Stimulated activated CD4-positive, alpha-beta T cell treated with anti-CD3 and anti-CD28 coated beads, Interleukin-1b, Interleukin-23, amount 100 ng/mL, for 48 hours (primary cell): ENCODE data around the gene LDLR.

Experiments used
- DNase-seq: peaks from one replicate; pipeline ENCODE4 v3.0.0-alpha.2; 2020

Gene LDLR

DNA sequence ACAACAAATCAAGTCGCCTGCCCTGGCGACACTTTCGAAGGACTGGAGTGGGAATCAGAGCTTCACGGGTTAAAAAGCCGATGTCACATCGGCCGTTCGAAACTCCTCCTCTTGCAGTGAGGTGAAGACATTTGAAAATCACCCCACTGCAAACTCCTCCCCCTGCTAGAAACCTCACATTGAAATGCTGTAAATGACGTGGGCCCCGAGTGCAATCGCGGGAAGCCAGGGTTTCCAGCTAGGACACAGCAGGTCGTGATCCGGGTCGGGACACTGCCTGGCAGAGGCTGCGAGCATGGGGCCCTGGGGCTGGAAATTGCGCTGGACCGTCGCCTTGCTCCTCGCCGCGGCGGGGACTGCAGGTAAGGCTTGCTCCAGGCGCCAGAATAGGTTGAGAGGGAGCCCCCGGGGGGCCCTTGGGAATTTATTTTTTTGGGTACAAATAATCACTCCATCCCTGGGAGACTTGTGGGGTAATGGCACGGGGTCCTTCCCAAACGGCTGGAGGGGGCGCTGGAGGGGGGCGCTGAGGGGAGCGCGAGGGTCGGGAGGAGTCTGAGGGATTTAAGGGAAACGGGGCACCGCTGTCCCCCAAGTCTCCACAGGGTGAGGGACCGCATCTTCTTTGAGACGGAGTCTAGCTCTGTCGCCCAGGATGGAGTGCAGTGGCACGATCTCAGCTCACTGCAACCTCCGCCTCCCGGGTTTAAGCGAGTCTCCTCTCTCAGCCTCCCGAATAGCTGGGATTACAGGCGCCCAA is at the start of gene LDLR:
Gene LDLR, plus strand, starts transcription at position 210 of the 760 bp plus-strand sequence. Its CDS starts 86 bp downstream, at position 296.
- DNase-seq = peak; percentile 88

DNA sequence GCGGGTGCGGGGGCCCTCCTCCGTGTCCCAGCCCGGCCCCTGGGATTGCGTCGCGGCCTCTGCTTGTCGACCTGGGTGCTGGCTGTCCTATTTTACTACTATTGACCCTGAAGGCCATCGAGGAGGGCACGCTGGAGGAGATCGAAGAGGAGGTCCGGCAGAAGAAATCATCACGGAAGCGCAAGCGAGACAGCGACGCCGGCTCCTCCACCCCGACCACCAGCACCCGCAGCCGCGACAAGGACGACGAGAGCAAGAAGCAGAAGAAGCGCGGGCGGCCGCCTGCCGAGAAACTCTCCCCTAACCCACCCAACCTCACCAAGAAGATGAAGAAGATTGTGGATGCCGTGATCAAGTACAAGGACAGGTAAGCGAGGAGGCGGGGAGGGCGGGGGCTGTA is 48.1 kb upstream of the LDLR start:
- DNase-seq = no peak

DNA sequence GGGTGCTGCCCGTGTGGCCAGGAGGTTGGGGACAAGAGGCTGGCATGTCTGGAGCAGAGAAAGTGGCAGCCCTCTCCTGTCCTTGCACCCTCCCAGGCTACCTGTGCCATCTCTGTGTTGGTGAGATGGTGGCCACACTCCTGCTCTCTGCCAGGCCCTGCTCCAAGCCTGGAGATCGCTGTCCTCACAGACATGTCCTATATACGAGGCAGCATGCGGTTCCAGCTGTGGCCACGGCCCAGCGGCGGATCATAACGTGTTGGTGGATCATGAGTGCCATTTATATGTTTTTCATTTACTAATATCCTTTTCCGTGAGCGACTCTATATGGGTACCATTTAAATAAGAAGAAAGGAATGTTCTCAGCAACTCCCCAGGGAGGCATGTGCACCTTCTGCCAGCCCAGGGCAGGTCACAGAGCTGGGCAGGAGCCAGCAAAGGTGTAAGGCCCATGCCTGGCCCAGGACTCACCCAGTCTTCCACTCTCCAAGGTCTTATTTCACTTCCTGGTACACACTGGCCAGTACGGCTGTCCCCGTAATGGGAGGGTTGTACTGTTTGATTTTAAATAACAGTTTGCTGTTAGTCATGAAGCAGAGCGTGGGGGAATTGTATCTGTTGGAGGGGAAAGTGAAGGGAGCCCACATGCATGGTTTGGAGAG is 47.2 kb upstream of the LDLR start:
- DNase-seq = no peak

DNA sequence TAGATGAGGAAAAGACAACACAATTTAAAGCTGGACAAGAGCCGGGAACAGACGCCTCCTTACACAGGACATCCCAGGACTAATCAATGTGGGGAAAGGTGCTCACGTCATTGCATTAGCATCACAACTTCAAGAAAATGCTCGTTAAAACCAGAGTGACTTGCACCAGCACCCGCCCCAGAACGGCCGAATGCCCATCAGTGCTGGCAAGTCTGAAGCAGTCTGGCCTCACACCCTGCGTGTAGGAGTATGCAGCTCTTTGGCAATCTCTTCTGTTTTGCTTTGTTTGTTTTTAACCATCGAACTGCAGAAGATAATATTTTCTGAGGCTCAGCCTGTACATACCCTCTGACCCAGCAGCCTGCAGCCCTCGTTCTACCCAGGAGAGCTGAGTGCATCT is 44.8 kb upstream of the LDLR start:
- DNase-seq = no peak

DNA sequence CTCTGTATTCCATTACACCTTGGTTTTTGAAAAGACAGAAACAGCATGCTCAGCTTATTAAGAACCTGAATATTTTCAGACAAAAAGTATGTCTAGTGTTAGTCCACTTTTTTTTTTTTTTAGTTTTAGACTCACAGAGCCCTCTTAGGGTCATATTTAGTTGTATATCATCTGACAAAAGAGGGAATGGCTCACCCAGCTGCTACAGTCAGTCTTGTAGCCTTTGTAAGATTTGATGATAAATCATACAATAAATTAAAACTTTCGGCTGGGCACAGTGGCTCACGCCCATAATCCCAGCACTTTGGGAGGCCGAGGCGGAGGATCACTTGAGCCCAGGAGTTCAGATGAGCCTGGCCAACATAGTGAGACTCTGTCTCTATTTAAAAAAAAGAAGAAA is 43.7 kb upstream of the LDLR start:
- DNase-seq = no peak

DNA sequence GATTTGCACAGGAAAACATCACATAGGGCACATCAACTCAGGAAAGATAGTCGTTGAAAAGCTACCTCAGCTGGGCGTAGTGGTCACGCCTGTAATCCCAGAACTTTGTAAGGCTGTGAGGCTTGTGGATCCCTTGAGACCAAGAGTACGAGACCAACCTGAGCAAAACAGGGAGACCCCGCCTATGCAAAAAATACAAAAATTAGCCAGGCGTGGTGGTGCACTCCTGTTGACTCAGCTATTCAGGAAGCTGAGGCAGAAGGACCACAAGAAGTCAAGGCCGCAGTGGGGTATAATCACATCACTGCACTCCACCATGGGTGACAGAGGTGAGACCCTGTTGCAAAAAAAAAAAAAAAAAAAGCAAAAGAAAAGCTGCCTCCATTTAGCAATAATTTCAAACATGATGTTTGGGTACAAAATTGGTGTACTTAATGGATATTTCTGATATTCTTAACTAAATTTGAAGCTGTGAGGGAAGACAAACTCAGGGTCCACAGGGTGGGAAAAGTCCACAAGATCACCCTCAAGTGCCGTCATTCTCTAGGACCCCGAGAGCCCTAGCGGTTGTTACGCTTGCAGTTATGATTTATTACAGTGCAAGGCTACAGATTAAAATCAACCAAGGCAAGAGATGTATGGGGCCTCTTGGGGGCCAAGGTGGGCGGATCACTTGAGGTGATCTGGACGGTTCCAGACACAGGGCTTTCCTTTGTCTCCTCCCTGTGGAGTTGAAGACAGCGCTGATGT is 42.5 kb upstream of the LDLR start:
- no peak for DNase-seq

DNA sequence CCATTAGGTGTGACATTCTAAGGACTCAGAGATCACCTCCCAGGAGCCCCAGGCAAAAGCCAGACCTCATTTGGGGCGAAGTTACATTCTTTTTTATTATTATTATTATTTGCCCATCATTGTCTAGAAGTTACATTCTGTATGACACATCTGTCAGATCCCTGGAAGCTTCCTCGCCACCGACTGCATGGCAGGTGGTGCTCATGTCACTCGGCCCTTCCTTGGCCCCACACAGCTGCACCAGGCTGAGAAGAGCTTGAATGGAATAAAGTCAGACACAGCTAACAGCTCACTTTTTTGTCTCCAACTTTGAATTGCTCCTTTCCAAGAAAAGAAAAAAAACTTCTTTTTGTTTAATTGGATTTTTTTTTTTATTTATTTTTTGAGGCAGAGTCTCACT is 41.4 kb upstream of the LDLR start:
- DNase-seq = no peak

DNA sequence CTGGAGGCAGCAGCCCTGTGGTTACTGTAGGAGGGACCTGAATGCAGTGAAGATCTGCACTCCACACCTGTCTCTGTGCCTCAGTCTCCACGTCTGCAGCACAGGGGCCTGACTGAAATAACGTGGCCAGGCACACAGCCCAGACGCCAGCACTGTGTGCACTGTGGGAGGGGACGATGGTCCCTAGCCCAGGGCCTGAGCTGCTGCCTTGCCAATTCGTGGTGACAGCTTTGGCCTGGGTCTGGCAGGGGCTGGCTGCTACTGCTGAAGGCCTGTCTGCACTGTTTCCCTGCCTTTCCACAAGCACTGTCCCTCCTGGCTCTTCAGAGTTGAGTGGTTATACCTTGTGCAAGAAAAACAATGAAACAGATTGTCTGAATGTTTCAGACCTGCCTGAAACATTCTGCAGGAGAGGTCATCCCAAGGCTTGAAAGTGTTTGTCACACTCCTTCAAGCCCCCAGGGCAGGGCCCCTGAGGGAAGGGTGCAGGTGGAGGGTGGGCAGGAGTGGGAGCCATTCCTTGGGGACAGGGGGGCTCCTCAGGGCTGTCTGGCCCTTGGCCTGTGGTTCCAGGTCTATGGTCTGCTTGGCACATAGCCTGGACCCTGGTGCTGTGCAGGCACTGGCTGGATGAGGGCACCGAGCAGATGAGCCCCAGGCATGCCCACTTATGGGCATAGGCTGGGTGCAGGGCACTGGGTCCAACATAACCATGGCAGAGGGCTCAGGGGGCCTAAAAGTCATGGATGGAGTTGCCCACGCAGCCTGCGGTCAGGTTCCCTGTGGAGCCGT is 38.7 kb upstream of the LDLR start:
- no peak for DNase-seq

DNA sequence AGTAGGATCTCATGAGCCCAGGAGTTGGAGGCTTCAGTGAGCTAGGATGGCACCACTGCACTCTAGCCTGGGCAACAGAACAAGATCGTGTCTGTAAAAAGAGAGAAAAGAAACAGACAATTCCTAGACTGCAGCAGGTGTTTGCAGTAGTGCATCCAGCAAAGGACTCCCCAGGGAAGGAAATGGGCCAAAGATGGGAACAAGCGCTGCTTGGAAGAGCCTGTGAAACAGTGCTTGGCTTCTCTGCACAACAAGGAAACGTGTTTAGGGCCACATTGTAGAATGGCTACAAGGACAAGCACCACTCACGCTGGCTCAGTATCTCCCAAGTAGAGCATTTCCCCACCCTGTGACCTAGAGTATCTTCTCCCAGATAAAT is 35.5 kb upstream of the LDLR start:
- no peak for DNase-seq

DNA sequence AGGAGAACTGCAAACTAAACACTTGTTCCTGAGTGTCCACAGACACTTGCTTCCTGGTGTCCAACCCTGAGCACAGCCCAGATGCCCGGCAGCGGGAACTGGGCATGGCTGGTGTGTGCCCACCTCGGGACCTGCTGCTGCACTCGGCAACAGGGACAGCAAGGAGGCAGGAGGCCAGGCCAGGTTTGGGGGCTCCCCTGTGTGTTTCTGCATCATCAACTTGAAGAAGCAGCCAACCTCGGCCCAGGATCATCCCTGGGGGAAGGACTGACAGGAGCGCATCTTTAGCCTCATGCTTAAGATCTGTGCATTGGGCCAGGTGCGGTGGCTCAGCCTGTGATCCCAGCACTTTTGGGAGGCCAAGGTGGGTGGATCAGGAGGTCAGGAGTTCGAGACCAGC is 35.1 kb upstream of the LDLR start:
- DNase-seq = no peak

DNA sequence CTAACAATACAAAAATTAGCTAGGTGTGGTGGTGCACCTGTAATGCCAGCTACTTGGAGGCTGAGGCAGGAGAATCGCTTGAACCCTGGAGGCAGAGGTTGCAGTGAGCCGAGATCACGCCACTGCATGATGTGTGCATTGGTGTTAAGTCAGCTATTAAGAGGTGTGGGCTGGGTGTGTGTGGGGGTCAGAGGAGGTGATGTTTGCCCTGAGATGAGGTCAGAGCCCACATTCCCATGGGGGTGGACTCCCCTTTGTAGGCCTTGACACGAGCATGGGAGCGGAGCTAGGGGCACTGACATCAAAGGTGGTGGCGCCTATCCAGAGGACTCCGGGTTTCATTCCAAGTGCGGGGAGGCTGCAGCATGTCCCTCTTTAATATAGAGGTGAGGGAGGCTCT is 34.6 kb upstream of the LDLR start:
- DNase-seq = no peak

DNA sequence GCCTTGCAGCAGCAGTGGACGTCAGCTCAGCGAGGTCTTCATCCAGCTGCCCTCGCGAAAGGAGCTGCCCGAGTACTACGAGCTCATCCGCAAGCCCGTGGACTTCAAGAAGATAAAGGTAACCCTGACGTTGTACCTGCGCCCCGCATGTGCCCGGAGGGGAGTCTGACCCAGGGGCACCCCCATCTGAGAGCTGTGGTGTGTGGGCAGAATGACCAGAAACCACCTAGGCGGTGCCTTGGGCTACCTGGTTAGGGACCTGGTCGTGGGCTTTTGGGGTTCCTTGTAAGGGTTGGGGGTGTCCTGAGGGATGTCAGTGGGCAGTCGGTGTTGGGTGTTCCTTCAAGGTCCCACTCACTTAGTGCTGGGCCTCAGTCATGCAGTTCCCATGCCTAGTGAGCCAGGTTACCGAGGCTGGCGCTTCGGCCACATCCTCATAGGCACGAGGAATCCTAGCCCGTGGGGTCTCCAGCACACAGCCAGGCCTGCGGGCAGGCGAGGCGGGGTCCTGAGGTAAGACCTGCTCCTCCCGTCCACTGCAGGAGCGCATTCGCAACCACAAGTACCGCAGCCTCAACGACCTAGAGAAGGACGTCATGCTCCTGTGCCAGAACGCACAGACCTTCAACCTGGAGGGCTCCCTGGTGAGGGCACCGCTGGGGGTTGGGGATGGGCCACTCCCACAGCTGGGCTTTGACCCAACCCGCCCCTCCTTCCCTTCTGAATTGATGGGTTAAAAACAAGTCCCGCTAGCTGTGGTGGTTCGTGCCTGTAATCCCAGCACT is 30.8 kb upstream of the LDLR start:
- no peak for DNase-seq

DNA sequence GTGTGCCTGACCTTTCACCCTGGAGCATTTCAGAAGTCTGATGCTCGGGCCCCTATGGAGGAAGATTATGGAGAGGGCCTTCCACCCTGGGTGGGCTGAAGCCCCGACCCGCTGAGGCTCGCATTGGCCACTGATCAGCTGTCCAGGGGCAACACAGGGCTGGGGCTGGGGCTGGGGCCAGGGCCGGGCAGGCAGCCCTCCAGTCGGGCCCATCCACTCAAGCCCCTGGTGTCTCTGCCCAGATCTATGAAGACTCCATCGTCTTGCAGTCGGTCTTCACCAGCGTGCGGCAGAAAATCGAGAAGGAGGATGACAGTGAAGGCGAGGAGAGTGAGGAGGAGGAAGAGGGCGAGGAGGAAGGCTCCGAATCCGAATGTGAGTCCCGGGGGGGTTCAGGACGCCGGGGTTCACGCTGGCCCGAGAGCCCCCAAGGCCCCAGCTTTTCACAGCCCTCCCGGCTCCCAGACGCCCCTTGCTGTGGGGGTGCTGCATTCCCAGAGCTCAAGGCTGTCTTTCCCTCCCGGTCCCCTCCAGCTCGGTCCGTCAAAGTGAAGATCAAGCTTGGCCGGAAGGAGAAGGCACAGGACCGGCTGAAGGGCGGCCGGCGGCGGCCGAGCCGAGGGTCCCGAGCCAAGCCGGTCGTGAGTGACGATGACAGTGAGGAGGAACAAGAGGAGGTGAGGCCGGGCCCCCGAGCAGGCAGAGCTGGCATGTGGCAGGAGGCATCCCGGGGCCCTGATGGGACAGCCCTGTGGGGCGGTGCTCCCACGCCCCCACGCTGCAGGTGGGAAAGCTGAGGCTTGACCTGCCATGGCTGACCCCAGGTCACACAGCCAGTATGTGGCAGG is 29.5 kb upstream of the LDLR start:
- DNase-seq = no peak

DNA sequence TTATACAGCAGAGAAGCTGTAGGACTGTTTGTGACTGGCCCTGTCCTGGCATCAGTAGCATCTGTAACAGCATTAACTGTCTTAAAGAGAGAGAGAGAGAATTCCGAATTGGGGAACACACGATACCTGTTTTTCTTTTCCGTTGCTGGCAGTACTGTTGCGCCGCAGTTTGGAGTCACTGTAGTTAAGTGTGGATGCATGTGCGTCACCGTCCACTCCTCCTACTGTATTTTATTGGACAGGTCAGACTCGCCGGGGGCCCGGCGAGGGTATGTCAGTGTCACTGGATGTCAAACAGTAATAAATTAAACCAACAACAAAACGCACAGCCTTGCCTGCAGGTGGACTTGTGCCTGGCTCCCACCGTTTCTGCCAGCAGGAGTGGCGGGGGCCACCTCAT is 27.3 kb upstream of the LDLR start:
- no peak for DNase-seq

DNA sequence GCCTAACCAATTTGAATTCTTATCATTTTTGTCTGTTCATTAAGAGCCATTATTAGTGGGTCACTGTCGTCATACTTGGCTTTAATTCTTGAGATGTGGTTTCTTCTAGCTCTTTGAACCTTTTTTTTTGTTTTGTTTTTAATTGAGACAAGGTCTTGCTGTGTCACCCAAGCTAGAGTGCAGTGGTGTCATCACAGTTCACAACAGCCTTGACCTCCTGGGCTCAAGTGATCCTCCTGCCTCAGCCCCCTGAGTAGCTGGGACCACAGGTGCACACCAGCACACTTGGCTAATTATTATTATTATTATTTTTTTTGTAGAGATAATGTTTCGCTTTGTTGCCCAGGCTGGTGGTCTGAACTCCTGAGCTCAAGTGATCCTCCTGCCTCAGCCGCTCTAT is 25.8 kb upstream of the LDLR start:
- no peak for DNase-seq

DNA sequence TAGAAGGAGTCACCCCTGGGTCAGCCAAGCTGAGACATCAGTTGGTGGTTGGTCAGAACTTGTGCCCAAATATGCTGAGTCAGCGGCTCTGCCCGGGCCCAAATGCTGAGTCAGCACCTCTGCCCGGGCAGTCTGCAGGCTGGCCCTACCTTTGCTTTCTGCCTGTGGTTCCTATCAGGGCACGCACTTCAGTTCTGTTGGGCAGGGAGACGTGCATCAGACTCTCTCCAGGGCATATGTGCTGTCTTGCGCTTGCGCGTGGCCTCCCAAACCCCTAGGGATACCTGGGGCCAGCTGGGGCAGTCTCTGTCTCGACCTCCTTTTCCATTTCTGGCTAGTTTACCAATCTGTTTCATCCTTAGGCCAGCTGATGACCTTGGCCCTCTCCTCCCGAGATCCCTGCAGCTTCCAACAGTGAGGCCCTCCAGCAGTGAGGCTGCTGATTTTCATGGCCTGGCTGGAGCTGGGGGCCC is 24.4 kb upstream of the LDLR start:
- no peak for DNase-seq

DNA sequence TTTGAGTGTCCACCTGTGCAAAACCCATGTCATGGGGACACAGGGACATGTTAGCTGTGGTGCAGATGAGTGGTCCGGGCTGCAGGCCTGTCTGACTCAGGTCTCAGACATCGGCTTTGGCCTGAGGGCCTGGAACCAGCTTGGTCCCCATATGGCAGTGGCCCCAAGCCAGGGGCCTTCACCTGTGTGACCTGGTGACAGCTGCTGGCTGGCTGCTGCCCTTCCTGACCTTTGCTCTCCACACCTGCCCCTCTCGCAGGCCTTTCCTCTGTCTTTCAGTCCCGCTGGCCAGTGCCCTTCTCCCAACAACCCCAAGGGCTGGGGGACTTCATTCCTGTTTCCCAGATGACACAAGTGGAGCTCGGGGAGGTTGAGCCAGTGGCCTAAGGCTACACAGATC is 22.9 kb upstream of the LDLR start:
- DNase-seq = no peak

DNA sequence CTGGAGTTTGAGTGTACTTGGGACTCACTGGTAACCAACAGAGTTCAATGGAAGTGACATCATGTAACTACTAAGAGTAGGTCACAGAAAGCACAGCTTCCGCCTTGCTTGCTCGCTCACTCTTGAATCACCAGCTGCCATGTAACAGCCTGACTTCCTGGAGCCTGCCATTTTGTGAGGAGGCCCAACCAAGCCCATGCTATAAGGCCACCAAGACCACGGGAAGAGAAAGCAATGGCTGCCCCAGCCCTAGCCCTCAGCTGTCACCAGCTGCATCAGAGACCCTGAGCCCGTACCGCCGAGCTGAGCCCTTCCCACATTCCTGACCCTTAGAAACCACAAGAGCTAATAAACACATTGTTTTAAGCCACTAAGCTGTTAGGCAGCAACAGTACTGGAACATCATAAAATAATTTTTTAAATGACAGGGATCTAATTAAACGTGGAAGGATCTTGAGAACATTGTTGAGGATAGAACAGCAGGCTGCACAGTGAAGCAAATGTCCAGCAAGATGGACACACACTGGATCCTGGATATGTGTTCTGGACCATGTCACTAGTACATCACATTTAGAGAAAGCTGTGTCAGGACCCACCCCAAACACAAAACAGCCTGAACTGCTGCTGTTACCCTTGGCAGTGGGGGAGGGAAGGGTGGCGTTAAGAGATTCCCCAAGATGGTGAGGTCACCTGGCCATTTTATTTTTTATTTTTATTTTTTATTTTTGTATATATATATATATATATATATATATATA is 21.7 kb upstream of the LDLR start:
- DNase-seq = peak; percentile 18

DNA sequence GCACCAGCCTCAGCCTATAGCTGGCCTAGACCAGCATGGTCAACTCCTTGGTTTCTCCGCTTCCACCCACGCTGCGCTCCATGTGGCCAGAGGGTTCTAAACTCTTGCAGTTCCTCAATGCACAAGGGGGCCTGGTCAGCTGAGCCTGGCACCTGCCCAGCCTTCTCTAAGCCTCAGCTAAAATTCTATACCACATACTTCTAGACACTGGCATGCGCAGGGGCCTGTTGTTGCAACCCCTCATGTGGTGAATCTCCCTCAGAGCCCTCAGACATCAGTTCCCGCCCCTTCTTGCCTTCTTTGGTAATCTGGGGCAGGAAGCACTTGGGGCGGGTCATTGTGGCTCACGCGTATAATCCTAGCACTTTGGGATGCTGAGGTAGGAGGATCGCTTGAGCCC is 19.7 kb upstream of the LDLR start:
- DNase-seq = no peak

DNA sequence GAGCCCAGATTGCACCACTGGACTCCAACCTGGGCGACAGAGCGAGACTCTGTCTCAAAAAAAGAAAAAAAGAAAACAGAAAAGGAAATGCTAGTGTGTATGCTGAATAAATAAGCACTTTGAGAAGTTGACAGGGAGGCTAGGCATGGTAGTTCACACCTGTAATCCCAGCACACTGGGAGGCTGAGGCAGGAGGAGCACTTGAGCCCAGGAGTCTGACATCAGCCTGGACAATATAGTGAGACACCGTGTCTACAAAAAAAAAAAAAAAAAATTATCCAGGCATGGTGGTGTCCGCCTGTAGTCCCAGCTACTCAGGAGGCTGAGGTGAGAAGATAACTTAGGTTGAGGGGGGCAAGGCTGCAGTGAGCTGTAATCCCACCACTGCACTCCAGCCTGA is 19.1 kb upstream of the LDLR start:
- no peak for DNase-seq

DNA sequence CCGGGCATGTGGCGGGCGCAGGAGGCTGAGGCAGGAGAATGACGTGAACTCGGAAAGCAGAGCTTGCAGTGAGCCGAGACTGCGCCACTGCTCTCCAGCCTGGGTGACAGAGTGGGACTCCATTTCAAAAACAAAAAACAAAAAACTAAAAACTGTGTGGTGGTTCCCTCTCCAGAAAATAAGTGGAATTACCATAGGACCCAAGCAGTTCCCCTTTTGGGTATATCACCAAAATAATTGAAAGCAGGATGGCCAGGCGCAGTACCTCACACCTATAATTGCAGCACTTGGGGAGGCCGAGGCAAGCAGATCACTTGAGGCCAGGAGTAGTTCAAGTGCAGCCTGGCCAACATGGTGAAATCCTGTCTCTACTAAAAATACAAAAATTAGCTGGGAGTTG is 15.7 kb upstream of the LDLR start:
- no peak for DNase-seq
